HepG2 (cell line): ENCODE results near the gene RPS6KA5. TPM values are rescaled to one million over a fixed set of nuclear protein-coding genes. Genes with fewer than 3 reads are reported as not detected.
A peak's percentile ranks its signal among the peaks of the same experiment; 100 is the strongest.

Experiments used
- ARHGAP35 ChIP-seq: sonication (generic); formaldehyde crosslinking; IDR thresholded peaks from 2 replicates; pipeline ENCODE4 v1.9.0; 2022; ENCODE audit warnings: mild to moderate bottlenecking, inconsistent platforms, moderate library complexity, missing genetic modification reagents, borderline replicate concordance
- ATF5 ChIP-seq: sonication (generic); formaldehyde crosslinking; IDR thresholded peaks from 2 replicates; pipeline ENCODE4 v1.4.0; 2020; ENCODE audit warnings: mild to moderate bottlenecking, low read depth, missing genetic modification reagents
- BHLHE40 ChIP-seq: IDR thresholded peaks from 2 replicates; pipeline ENCODE4 v1.6.1; 2011; ENCODE audit warnings: low read length, improper control_type of control experiment
- FOXP4 ChIP-seq: sonication (generic); formaldehyde crosslinking; IDR thresholded peaks from 2 replicates; pipeline ENCODE4 v1.4.0; 2020; ENCODE audit warnings: missing genetic modification reagents
- HNRNPK ChIP-seq: fragments of 200-400 bp; formaldehyde crosslinking; IDR thresholded peaks from 2 replicates; pipeline ENCODE4 v1.6.1; 2018; ENCODE audit warnings: low read length, low read depth, moderate library complexity, mild to moderate bottlenecking; ENCODE audit not compliant: poor library complexity, severe bottlenecking
- HNRNPL ChIP-seq: fragments of 200-400 bp; formaldehyde crosslinking; IDR thresholded peaks from 2 replicates; pipeline ENCODE4 v1.6.1; 2017; ENCODE audit warnings: mild to moderate bottlenecking, low read depth, low read length
- HNRNPLL ChIP-seq: fragments of 200-400 bp; formaldehyde crosslinking; IDR thresholded peaks from 2 replicates; pipeline ENCODE4 v1.6.1; 2017; ENCODE audit warnings: mild to moderate bottlenecking, low read depth, low read length; ENCODE audit not compliant: poor library complexity, severe bottlenecking
- MEIS1 ChIP-seq: sonication (generic); formaldehyde crosslinking; IDR thresholded peaks from 2 replicates; pipeline ENCODE4 v1.9.0; 2021; ENCODE audit warnings: mild to moderate bottlenecking, missing genetic modification reagents, moderate library complexity, borderline replicate concordance
- NFYC ChIP-seq: IDR thresholded peaks from 2 replicates; pipeline ENCODE4 v1.6.1; 2016; ENCODE audit warnings: missing genetic modification reagents, missing compliant biosample characterization
- ONECUT2 ChIP-seq: sonication (generic); formaldehyde crosslinking; IDR thresholded peaks from 2 replicates; pipeline ENCODE4 v1.4.0; 2020; ENCODE audit warnings: missing genetic modification reagents
- TEAD2 ChIP-seq: sonication (generic); formaldehyde crosslinking; IDR thresholded peaks from 2 replicates; pipeline ENCODE4 v1.9.0; 2021; ENCODE audit warnings: missing genetic modification reagents
- TOE1 ChIP-seq: sonication (generic); formaldehyde crosslinking; IDR thresholded peaks from 2 replicates; pipeline ENCODE4 v1.4.0; 2020; ENCODE audit warnings: mild to moderate bottlenecking, missing genetic modification reagents
- YEATS4 ChIP-seq: sonication (generic); formaldehyde crosslinking; IDR thresholded peaks from 2 replicates; pipeline ENCODE4 v1.4.0; 2020; ENCODE audit warnings: missing genetic modification reagents, borderline replicate concordance
- ZNF382 ChIP-seq: sonication (generic); formaldehyde crosslinking; IDR thresholded peaks from 2 replicates; pipeline ENCODE4 v1.5.0; 2020; ENCODE audit warnings: missing genetic modification reagents, mild to moderate bottlenecking, borderline replicate concordance
- ZNF430 ChIP-seq: sonication (generic); formaldehyde crosslinking; IDR thresholded peaks from 2 replicates; pipeline ENCODE4 v1.9.0; 2021; ENCODE audit warnings: mild to moderate bottlenecking, missing genetic modification reagents
- ZNF580 ChIP-seq: IDR thresholded peaks from 2 replicates; pipeline ENCODE4 v1.6.1; 2016; ENCODE audit warnings: low read depth, borderline replicate concordance
- ZNF598 ChIP-seq: sonication (generic); formaldehyde crosslinking; IDR thresholded peaks from 2 replicates; pipeline ENCODE4 v1.5.1; 2020; ENCODE audit warnings: mild to moderate bottlenecking, missing genetic modification reagents, borderline replicate concordance
- ZNF691 ChIP-seq: sonication (generic); formaldehyde crosslinking; IDR thresholded peaks from 2 replicates; pipeline ENCODE4 v1.4.0; 2020; ENCODE audit warnings: missing genetic modification reagents, low read depth, mild to moderate bottlenecking, borderline replicate concordance
- ZNF879 ChIP-seq: sonication (generic); formaldehyde crosslinking; IDR thresholded peaks from 2 replicates; pipeline ENCODE4 v1.8.1; 2023; ENCODE audit warnings: missing genetic modification reagents
- ZNF883 ChIP-seq: sonication (generic); formaldehyde crosslinking; IDR thresholded peaks from 2 replicates; pipeline ENCODE4 v1.5.1; 2020; ENCODE audit warnings: mild to moderate bottlenecking, missing genetic modification reagents; ENCODE audit errors: not compliant biosample characterization
- polyA plus RNA-seq, 8 experiments: library from polyadenylated mRNA; depleted of rRNA in 3 of 8; stranded (reverse) in 7 of 8; unstranded in 1 of 8; fragments of >200 nt; fragmentation: Illumina TruSeq in 4 of 8; extraction: Trizol in 4 of 8; gene quantifications; 2 replicates each; pipeline versions ENCODE4 v1.2.1 to v1.2.3, GENCODE V29; 2011 to 2016; ENCODE audit warnings: low read depth in 4 of 8, missing spikeins in 1 of 8, mixed read lengths in 1 of 8; ENCODE audit not compliant: insufficient read depth in 1 of 8
- total RNA-seq, 5 experiments: library from RNA; depleted of rRNA; stranded (reverse); fragments of >200 nt; fragmentation: Illumina TruSeq; extraction: Trizol; gene quantifications; 2 replicates each; pipeline ENCODE4 v1.2.3, GENCODE V29; 2016; ENCODE audit warnings: low read depth in 1 of 5
- TF ChIP-seq, protein P1 (sequence below): sonication (generic); formaldehyde crosslinking; IDR thresholded peaks from 2 replicates; pipeline ENCODE4 v1.4.0; 2020; ENCODE audit warnings: missing genetic modification reagents, borderline replicate concordance
- TF ChIP-seq, protein P2 (sequence below): sonication (generic); formaldehyde crosslinking; IDR thresholded peaks from 2 replicates; pipeline ENCODE4 v1.5.0; 2020; ENCODE audit warnings: missing genetic modification reagents, mild to moderate bottlenecking, borderline replicate concordance

The RPS6KA5 gene
- total and polyA plus RNA-seq, 2 of the 13 experiments (the other 11 are each of a cell fraction or from before 2014, with no cell fraction given): 0.50 to 0.58 TPM

DNA sequence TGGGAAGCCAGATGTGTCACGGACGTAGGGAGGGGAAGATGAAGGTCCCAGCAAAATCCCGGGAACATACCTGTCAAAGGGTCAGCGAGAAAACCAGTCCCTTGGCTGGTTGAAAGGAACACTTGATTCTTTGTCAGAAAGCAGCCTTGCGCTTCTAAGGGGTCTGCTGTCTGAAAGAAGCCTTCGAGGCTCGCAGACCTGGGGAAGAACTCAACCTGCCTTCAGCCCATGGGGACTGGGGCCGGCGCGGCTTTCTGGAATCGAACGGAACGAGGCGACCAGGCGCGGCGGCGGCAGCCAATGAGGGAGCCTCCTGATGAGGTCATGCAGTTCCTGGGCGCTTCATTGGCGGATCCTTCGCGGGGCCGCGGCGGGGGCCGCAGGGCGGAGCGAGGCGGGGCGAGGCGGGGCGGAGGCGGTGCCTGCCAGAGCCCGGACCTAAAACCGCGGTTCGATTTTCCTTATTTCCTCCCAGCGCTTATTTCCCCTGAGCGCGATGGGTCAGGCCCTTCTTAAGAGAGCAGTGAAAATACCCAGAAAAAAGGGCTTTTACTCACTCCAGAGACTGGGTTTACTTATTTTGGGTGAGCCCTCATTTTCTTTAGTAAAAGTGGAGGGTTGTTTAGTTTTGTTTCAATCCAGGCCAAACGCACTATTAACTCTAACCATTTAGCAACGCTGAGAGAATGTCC, 232.4 kb downstream of the RPS6KA5 start (continued):
- no peak for TF ChIP-seq ZNF883 (CRISPR knock-in tag)
- no peak for TF ChIP-seq HNRNPL
- no peak for TF ChIP-seq ZNF580 (CRISPR knock-in tag)
- no peak for TF ChIP-seq ARHGAP35 (CRISPR knock-in tag)
- TF ChIP-seq ZNF691 (CRISPR knock-in tag): no peak
- TF ChIP-seq FOXP4: no peak
- TF ChIP-seq YEATS4 (CRISPR knock-in tag): no peak
- TF ChIP-seq NFYC (CRISPR knock-in tag): peak; percentile 89
- no peak for TF ChIP-seq ATF5 (CRISPR knock-in tag)
- TF ChIP-seq, protein P1, sequence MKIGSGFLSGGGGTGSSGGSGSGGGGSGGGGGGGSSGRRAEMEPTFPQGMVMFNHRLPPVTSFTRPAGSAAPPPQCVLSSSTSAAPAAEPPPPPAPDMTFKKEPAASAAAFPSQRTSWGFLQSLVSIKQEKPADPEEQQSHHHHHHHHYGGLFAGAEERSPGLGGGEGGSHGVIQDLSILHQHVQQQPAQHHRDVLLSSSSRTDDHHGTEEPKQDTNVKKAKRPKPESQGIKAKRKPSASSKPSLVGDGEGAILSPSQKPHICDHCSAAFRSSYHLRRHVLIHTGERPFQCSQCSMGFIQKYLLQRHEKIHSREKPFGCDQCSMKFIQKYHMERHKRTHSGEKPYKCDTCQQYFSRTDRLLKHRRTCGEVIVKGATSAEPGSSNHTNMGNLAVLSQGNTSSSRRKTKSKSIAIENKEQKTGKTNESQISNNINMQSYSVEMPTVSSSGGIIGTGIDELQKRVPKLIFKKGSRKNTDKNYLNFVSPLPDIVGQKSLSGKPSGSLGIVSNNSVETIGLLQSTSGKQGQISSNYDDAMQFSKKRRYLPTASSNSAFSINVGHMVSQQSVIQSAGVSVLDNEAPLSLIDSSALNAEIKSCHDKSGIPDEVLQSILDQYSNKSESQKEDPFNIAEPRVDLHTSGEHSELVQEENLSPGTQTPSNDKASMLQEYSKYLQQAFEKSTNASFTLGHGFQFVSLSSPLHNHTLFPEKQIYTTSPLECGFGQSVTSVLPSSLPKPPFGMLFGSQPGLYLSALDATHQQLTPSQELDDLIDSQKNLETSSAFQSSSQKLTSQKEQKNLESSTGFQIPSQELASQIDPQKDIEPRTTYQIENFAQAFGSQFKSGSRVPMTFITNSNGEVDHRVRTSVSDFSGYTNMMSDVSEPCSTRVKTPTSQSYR: no peak
- TF ChIP-seq HNRNPK: no peak
- no peak for TF ChIP-seq BHLHE40
- no peak for TF ChIP-seq MEIS1 (CRISPR knock-in tag)
- no peak for TF ChIP-seq ZNF879
- TF ChIP-seq ONECUT2 (CRISPR knock-in tag): no peak
- no peak for TF ChIP-seq ZNF382 (CRISPR knock-in tag)
- no peak for TF ChIP-seq TOE1 (CRISPR knock-in tag)
- TF ChIP-seq, protein P2, sequence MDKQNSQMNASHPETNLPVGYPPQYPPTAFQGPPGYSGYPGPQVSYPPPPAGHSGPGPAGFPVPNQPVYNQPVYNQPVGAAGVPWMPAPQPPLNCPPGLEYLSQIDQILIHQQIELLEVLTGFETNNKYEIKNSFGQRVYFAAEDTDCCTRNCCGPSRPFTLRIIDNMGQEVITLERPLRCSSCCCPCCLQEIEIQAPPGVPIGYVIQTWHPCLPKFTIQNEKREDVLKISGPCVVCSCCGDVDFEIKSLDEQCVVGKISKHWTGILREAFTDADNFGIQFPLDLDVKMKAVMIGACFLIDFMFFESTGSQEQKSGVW (CRISPR knock-in tag): no peak
- peak; percentile 53 for TF ChIP-seq HNRNPLL
- TF ChIP-seq TEAD2 (CRISPR knock-in tag): no peak
- TF ChIP-seq ZNF598 (CRISPR knock-in tag): no peak
- no peak for TF ChIP-seq ZNF430 (CRISPR knock-in tag)
